Measurements from ENCODE around the gene CYBB.

Gene CYBB

GRCh38 chrX:37825215-37825842 is 45.5 kb downstream of the CYBB start:
- in situ Hi-C loops (cut with MboI; ENCODE audit: low sequenced_read_pairs), result no loop called here
- Histone ChIP-seq H3K4me1 (no peaks in the 10 kb centered on the region), H3K4me3 (no peak overlapping the region), H3K27me3 (ENCODE audit: low read depth) (no peaks in the 10 kb centered on the region), H3K36me3 (replicated peaks) (no peaks in the 10 kb centered on the region), H3K9me3 (no peaks in the 10 kb centered on the region)
- peak; percentile 66 to 72 for DNase-seq (ENCODE audit: low spot score in 2 of 2)

- in situ Hi-C loops (cut with MboI; ENCODE audit: low sequenced_read_pairs), result no loop called here
- H3K27me3 ChIP-seq (ENCODE audit: low read depth), result no peaks in the 10 kb centered on the region
Measured at GRCh38 chrX:37829721-37830120, 49.9 kb downstream of the CYBB start.

GRCh38 chrX:37830371-37830770 is 50.5 kb downstream of the CYBB start:
- no peaks in the 10 kb centered on the region for H3K36me3 ChIP-seq (replicated peaks)

More at GRCh38 chrX:37829721-37830120, 49.9 kb downstream of the CYBB start:
- no peaks in the 10 kb centered on the region; the same call in 1 of the 2 replicates for H3K4me1 ChIP-seq
- no peaks in the 10 kb centered on the region for H3K9me3 ChIP-seq
- DNase-seq (ENCODE audit: low spot score in 2 of 2), result no peak
- H3K36me3 ChIP-seq (replicated peaks), result no peaks in the 10 kb centered on the region
- no peak overlapping the region for H3K4me3 ChIP-seq

GRCh38 chrX:37834937-37835336 is 55.1 kb downstream of the CYBB start:
- in situ Hi-C loops (cut with MboI; ENCODE audit: low sequenced_read_pairs), result no loop called here
- no peak for DNase-seq (ENCODE audit: low spot score in 2 of 2)
- no peaks in the 10 kb centered on the region for H3K9me3 ChIP-seq
- no peak overlapping the region for H3K4me3 ChIP-seq
- no peaks in the 10 kb centered on the region; the same call in 1 of the 2 replicates for H3K4me1 ChIP-seq
- peaks cover 4% of the 10 kb centered on the region for H3K36me3 ChIP-seq (replicated peaks)
- no peaks in the 10 kb centered on the region for H3K27me3 ChIP-seq (ENCODE audit: low read depth)

More at GRCh38 chrX:37830371-37830770, 50.5 kb downstream of the CYBB start:
- DNase-seq (ENCODE audit: low spot score in 2 of 2), result no peak
- Histone ChIP-seq H3K4me1 (no peaks in the 10 kb centered on the region; the same call in 1 of the 2 replicates), H3K9me3 (no peaks in the 10 kb centered on the region), H3K27me3 (ENCODE audit: low read depth) (no peaks in the 10 kb centered on the region), H3K4me3 (no peak overlapping the region)
- in situ Hi-C loops (cut with MboI; ENCODE audit: low sequenced_read_pairs), result no loop called here

GRCh38 chrX:37840931-37841330 is 61.1 kb downstream of the CYBB start:
- DNase-seq (ENCODE audit: low spot score in 2 of 2), result no peak
- H3K36me3 ChIP-seq (replicated peaks), result peaks cover 4% of the 10 kb centered on the region
- H3K27me3 ChIP-seq (ENCODE audit: low read depth), result no peaks in the 10 kb centered on the region
- H3K9me3 ChIP-seq, result no peaks in the 10 kb centered on the region
- no peak overlapping the region for H3K4me3 ChIP-seq
- in situ Hi-C loops (cut with MboI; ENCODE audit: low sequenced_read_pairs), result no loop called here
- H3K4me1 ChIP-seq, result no peaks in the 10 kb centered on the region

GRCh38 chrX:37844622-37845021 is 64.8 kb downstream of the CYBB start:
- no peaks in the 10 kb centered on the region; the same call in 1 of the 2 replicates for H3K36me3 ChIP-seq (replicated peaks)
- H3K4me1 ChIP-seq, result peaks cover 6% of the 10 kb centered on the region; the same call in 1 of the 2 replicates
- no peak for DNase-seq (ENCODE audit: low spot score in 2 of 2)
- H3K9me3 ChIP-seq, result no peaks in the 10 kb centered on the region
- H3K27me3 ChIP-seq (ENCODE audit: low read depth), result no peaks in the 10 kb centered on the region
- in situ Hi-C loops (cut with MboI; ENCODE audit: low sequenced_read_pairs), result no loop called here
- H3K4me3 ChIP-seq, result no peak overlapping the region

GRCh38 chrX:37846141-37846540 is 66.3 kb downstream of the CYBB start:
- Histone ChIP-seq H3K27me3 (ENCODE audit: low read depth) (no peaks in the 10 kb centered on the region), H3K36me3 (replicated peaks) (no peaks in the 10 kb centered on the region; the same call in 1 of the 2 replicates), H3K4me3 (no peak overlapping the region), H3K4me1 (peaks cover 6% of the 10 kb centered on the region; the same call in 1 of the 2 replicates), H3K9me3 (no peaks in the 10 kb centered on the region)
- peak in 1 of 2 experiments; percentile 6 for DNase-seq (ENCODE audit: low spot score in 2 of 2)
- in situ Hi-C loops (cut with MboI; ENCODE audit: low sequenced_read_pairs), result no loop called here

GRCh38 chrX:37846558-37846933 is 66.7 kb downstream of the CYBB start:
- in situ Hi-C loops (cut with MboI; ENCODE audit: low sequenced_read_pairs), result no loop called here
- no peaks in the 10 kb centered on the region for H3K36me3 ChIP-seq (replicated peaks)
- H3K4me3 ChIP-seq, result peak overlapping the region; percentile 61
- H3K9me3 ChIP-seq, result no peaks in the 10 kb centered on the region
- no peaks in the 10 kb centered on the region for H3K27me3 ChIP-seq (ENCODE audit: low read depth)
- peaks cover 6% of the 10 kb centered on the region; the same call in 1 of the 2 replicates for H3K4me1 ChIP-seq
- no peak for DNase-seq (ENCODE audit: low spot score in 2 of 2)

GRCh38 chrX:37846934-37847732 is 67.3 kb downstream of the CYBB start, which contains the start of gene DYNLT3:
Gene DYNLT3, minus strand, starts transcription at chrX:37847571. Its CDS starts 61 bp downstream, at chrX:37847510.
- DNase-seq (ENCODE audit: low spot score in 2 of 2), result peak; percentile 83 to 92
- no peaks in the 10 kb centered on the region for H3K9me3 ChIP-seq
- no peaks in the 10 kb centered on the region for H3K27me3 ChIP-seq (ENCODE audit: low read depth)
- H3K36me3 ChIP-seq (replicated peaks), result no peaks in the 10 kb centered on the region
- H3K4me1 ChIP-seq, result peaks cover 6% of the 10 kb centered on the region; the same call in 1 of the 2 replicates
- peak within 1 kb of the TSS; percentile 61 for H3K4me3 ChIP-seq
- in situ Hi-C loops (cut with MboI; ENCODE audit: low sequenced_read_pairs), result no loop called here

- H3K36me3 ChIP-seq (replicated peaks), result no peaks in the 10 kb centered on the region
- no peaks in the 10 kb centered on the region for H3K9me3 ChIP-seq
- H3K4me3 ChIP-seq, result peak overlapping the region; percentile 61
- no peak for DNase-seq (ENCODE audit: low spot score in 2 of 2)
- H3K4me1 ChIP-seq, result peaks cover 6% of the 10 kb centered on the region; the same call in 1 of the 2 replicates
- in situ Hi-C loops (cut with MboI; ENCODE audit: low sequenced_read_pairs), result no loop called here
- no peaks in the 10 kb centered on the region for H3K27me3 ChIP-seq (ENCODE audit: low read depth)
Measured at GRCh38 chrX:37847733-37848197, 67.9 kb downstream of the CYBB start.

- H3K9me3 ChIP-seq, result no peaks in the 10 kb centered on the region
- in situ Hi-C loops (cut with MboI; ENCODE audit: low sequenced_read_pairs), result no loop called here
- DNase-seq (ENCODE audit: low spot score in 2 of 2), result no peak
- no peaks in the 10 kb centered on the region for H3K4me1 ChIP-seq
- H3K4me3 ChIP-seq, result no peak overlapping the region
- no peaks in the 10 kb centered on the region for H3K27me3 ChIP-seq (ENCODE audit: low read depth)
- no peaks in the 10 kb centered on the region for H3K36me3 ChIP-seq (replicated peaks)
Measured at GRCh38 chrX:37854148-37854547, 74.3 kb downstream of the CYBB start.

GRCh38 chrX:37854748-37855147 is 74.9 kb downstream of the CYBB start:
- Histone ChIP-seq H3K9me3 (no peaks in the 10 kb centered on the region), H3K4me1 (no peaks in the 10 kb centered on the region), H3K4me3 (no peak overlapping the region), H3K36me3 (replicated peaks) (no peaks in the 10 kb centered on the region), H3K27me3 (ENCODE audit: low read depth) (no peaks in the 10 kb centered on the region)
- no peak for DNase-seq (ENCODE audit: low spot score in 2 of 2)
- in situ Hi-C loops (cut with MboI; ENCODE audit: low sequenced_read_pairs), result no loop called here

GRCh38 chrX:37860721-37861120 is 80.9 kb downstream of the CYBB start:
- Histone ChIP-seq H3K36me3 (replicated peaks) (no peaks in the 10 kb centered on the region), H3K9me3 (no peaks in the 10 kb centered on the region), H3K4me3 (no peak overlapping the region), H3K4me1 (no peaks in the 10 kb centered on the region), H3K27me3 (ENCODE audit: low read depth) (no peaks in the 10 kb centered on the region)
- no peak for DNase-seq (ENCODE audit: low spot score in 2 of 2)
- in situ Hi-C loops (cut with MboI; ENCODE audit: low sequenced_read_pairs), result no loop called here

GRCh38 chrX:37862851-37863250 is 83.0 kb downstream of the CYBB start:
- no peak overlapping the region for H3K4me3 ChIP-seq
- no peak for DNase-seq (ENCODE audit: low spot score in 2 of 2)
- no peaks in the 10 kb centered on the region for H3K27me3 ChIP-seq (ENCODE audit: low read depth)
- in situ Hi-C loops (cut with MboI; ENCODE audit: low sequenced_read_pairs), result no loop called here
- no peaks in the 10 kb centered on the region for H3K36me3 ChIP-seq (replicated peaks)
- H3K4me1 ChIP-seq, result no peaks in the 10 kb centered on the region
- no peaks in the 10 kb centered on the region; the same call in 1 of the 2 replicates for H3K9me3 ChIP-seq

Measured in HAP-1 (cell line).